CD4-positive, alpha-beta T cell treated with Interleukin-4 for 4 hours (primary cell): ENCODE measurements around the gene HMGXB3.
A peak's percentile ranks its signal among the peaks of the same experiment; 100 is the strongest.
"Not testable (repeated sequence)": the region's sequence is repeated elsewhere in the genome, so short reads cannot be mapped to it uniquely, and the experiment has no call there.

Experiments
- DNase-seq: peaks from one replicate; pipeline ENCODE4 v3.0.0-alpha.2; 2020

Gene HMGXB3

DNA sequence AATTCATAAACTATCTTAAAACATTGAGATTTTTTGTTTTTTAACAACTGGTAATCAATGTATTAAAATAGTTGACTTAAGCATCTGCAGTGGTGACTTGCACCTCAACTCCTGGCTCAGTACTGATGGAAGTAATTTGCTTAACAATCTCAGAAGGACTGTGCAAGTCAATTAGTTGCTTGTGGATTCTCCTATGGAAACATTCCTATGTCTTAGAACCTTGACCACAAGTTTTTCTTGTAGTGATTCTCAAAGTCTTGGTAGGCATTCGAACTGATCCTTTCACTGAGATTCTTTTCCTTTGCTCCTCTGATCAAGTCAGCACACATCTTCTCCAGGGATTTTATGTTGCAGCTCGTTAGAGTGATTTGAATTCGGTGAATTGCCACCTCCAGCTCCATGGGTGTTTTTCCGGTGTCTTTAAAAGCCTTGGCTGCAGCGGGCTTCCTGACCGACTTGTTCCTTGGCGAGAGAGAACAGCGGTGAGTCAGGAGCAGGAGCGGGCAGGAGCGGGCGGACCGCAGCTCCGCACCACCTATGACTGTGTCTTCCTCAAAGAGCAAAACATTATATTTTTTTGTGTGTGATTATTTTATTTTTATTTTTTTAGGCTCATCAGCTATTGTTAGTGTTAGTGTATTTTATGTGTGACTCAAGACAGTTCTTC is 21.1 kb downstream of the HMGXB3 start:
- DNase-seq, result no peak

DNA sequence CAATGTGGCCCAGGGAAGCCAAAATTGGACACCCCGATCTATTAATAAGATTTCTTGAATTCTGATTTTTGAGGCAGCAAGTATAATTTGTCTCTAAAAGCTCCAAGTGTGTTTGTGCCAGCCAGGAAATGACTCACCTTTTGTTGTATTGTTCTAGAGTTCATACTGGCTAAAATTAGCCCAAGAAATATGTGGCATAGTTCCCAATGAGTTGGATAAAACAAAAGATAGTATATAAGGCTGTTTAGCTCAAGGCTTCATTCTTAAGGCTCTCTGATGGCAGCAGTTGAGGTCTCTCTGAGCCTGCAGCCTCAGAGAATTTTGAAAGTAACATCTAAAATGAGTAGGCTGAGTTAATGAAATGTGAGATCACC is 21.6 kb downstream of the HMGXB3 start:
- no peak for DNase-seq

DNA sequence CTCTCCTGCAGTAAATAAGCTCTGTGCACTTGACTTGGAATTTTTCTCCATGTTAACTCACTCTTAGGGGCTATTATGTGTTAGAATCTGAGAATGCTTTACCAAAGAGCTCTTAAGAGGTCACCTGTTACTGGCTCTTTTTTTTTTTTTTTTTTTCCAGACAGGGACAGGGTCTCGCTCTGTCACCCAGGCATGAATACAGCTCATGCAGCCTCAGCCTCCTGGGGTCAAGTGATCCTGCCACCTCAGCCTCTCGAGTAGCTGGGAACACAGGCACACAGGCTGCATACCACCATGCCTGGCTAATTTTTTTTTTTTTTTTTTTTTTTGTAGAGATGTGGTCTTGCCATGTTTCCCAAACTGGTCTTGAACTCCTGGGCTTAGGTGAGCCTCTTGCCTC is 22.1 kb downstream of the HMGXB3 start:
- DNase-seq, result no peak

DNA sequence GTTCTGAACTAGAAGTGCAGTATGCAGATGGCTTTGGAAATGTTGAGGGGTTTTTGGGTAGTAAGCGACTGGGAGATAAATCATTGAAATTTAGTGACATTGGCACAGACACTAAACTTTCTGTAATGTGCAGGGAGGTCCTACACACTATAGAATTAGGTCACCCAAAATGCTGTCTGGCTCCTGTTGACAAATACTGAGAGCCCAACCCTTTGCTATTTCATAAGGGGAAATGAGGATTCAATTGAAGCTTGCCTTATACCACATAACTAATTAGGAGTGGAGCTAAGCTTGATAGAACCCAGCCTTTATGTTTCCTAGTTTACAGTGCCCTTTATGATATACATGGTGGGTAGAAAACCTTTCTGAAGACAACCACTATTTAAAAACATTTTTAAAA is 22.6 kb downstream of the HMGXB3 start:
- no peak for DNase-seq

DNA sequence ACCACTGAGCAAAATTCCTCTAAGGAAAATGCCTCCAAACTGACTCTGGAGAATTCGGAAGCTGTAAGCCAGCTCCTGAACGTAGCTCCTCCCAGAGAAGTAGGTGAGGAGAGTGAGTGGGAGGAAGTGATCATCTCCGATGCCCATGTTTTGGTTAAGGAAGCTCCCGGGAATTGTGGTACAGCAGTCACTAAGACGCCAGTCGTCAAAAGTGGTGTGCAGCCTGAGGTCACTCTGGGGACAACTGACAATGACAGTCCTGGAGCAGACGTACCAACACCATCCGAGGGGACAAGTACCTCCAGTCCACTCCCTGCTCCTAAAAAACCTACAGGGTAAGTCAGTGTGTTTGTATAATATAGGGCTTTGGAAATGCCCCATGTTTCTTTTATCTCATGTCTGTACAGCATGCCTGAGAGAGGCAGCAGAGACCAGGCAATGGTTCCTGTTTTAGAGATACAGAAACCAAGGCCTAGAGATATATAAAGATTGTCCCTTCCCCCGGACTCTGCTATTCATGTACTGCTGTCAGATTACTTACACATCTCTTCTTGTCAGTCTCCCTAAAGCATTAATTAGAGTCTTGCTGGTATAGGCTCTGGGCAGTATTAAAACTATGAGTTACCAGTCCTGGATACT is 23.9 kb downstream of the HMGXB3 start:
- DNase-seq, result no peak

DNA sequence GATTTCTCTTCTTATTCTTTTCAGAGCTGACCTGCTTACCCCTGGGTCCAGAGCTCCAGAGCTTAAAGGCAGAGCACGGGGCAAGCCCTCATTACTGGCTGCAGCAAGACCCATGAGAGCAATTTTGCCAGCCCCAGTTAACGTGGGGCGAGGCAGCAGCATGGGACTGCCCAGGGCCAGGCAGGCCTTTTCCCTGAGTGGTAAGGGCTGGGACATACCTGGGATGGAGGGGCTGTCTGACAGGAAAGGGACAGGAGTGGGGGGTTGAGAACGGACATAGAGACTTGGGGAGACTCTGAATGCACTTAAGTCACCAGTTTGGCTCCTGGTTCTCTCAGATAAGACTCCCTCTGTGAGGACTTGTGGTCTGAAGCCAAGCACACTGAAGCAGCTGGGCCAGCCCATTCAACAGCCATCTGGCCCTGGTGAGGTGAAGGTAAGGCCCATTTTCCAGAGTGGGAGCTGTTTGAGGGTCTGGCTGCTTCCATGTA is 26.2 kb downstream of the HMGXB3 start:
- DNase-seq, result no peak

DNA sequence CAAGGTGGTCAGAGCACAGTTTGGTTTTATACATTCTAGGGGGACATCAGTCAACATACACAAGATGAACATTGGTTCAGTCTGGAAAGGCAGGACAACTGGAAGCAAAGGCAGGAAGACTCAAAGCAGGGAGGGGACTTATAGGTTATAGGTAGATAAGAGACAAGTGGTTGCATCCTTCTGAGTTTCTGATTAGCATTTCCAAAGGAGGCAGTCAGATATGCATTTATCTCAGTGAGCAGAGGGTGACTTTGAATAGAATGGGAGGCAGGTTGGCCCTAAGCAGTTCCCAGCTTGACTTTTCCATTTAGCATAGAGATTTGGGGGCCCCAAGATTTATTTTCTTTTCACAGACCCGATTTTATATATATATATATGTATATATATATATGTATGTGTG is 27.5 kb downstream of the HMGXB3 start:
- DNase-seq, result not testable (repeated sequence)

DNA sequence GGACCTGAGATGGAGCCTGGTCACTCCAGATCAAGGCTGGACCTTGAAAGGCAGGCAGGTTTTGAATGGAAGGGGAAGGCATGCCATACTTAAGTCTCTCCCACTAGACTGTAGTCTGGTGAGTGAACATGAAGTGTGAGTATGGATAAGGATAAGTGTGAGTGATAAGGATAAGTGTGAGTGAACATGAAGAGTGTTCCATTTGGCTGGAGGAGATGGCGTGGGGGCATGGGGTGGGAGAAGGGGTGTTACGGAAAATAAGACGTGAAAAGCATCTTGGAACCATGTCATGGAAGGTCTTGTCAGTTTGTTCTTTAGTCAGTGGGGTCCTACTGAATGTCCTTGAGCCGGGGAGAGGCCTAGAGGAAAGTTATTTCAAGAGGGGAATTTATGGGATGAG is 32.8 kb downstream of the HMGXB3 start:
- DNase-seq, result no peak

DNA sequence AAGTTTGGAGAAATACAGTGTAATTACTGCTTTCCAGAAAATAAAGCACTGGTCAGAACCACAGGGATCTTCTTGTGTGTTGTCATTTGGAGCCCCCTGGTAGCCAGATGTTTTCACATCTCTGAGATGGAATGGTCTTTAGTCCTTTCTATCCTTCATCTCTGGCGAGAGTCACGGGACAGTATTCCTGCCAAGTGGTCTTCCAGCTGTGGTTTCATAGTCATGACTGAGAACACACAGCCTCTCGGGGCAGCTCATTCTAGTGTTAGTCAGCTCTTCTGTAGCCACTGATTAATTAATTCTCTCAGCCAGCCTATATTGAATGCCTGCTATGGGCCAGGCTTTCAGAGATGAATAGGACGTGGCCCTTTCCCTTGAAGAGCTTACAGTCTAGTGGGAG is 34.1 kb downstream of the HMGXB3 start:
- no peak for DNase-seq

DNA sequence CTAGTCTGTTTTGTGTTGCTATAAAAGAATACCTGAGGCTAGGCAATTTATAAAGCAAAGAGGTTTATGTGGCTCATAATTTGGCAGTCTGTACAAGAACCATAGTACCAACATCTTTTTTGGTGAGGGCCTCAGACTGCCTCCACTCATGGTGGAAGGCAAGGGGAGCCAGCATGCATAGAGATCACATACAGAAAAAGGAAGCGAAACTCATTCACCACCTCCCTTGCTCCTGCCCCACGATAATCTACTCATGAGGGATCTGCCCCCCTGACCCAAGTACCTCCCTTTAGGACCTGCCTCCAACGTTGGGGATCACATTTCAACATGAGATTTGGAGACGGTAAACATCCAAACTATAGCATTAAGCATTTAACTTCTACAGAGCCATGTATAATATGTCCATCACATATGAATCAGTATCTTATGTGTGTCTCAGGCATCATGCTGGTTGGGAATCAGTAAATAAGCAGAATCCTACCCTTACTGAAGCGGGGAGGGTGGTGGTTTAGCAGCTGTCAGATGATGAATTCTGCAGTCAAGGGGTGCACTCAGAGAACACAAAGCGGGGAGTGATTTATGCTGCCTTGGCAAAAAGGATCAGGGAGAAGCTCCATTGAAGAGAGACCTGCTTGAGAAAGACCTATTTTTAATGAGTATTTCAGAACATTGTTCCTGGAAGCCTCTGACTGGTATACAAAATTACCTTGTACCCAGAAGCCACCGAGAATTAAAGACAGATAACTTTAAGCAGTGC is 34.8 kb downstream of the HMGXB3 start:
- DNase-seq, result no peak

DNA sequence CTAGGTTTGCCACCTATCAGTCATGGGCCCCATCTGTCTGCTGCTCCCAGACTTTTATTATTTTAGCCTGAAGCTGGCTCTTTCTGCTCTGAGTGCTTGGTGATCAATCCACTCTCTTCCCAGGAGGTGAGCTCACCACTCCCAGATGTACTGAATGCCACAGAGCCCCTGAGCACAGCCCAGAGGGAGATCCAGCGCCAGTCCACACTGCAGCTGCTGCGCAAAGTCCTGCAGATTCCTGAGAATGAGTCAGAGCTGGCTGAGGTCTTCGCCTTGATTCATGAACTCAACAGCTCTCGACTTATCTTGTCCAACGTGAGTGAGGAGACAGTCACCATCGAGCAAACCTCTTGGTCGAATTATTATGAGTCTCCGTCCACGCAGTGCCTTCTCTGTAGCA is 36.0 kb downstream of the HMGXB3 start:
- no peak for DNase-seq

DNA sequence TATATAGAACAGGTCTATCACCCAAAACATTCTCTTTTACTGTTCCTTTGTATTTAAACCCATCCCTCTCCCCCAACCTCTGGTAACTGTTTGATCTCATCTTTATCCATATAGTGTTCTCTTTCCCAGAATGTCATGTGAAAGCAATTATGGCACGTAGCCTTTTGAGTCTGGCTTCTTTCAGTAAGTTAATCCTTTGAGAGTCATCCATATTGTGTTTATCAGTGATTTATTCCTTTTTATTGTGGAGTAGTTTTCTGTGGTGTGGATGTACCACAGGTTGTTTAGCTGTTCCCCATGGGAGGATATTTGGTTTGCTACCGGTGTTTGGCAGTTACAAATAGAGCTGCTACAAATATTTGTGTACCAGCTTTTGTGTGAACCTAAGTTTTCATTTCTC is 38.0 kb downstream of the HMGXB3 start:
- no peak for DNase-seq

DNA sequence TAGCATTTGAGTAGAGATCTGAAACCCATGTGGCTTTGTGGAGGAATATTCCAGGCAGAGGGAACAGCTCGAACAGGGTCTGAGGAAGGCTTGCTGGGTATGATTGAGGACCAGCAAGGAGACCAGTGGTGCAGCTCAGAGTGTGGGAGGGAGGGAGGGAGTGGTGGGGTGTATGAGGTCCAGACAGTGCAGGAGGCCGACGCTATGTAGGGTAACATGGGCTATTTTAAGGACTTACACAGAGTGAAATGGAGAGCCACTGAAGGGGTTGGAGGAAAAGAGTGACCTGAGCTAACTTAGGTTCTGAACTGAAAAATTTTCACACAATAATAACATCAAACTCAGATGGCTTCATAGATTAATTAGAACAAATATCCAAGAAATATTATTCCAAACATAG is 41.9 kb downstream of the HMGXB3 start:
- DNase-seq, result no peak

DNA sequence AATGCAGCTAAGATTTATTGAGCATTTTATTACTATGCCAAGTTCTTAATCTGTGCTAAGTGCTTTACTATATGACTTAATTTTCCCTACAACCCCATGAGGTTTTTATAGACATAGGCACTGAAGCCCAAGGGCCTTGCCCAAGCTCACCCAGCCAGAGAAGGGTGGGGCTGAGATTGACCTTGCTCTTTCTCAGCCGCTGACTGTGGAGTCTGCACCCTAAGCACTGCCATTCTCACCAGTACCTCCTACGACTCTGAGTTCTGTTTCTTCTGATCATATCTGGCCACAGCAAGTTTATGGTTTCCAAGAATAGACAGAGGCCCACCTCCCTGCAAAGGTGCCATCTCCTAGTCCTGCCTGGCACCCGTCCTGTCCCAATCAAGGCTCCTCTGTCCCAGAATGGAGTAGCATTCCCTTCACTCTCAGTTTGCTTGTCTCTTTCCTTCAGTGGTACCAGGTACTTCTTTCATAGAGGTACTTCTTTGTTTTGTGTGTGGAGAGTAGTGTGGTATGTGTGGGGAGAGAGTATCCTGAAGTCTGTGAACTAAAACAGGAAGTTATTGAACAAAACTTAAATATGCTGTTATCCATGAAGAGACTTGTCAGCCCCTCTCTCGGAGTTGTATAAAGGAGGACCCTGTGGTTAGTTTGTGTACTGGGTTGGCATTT is 43.3 kb downstream of the HMGXB3 start:
- no peak for DNase-seq

DNA sequence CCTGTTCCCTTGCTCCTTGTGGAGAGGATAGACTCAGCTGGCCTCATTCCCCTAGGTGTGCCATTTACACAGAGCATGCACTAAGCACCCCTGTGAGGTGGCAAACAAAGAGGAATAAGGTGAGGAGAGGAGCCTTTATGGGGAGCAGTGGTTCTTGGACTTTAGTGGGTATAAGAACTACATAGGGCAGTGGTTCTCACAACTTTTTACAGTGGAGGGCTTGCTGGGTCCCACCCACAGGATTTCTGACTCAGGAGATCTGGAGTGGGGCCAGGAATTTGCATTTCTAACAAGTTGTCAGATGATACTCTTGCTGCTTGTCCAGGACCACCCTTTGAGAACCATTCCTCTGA is 43.8 kb downstream of the HMGXB3 start:
- DNase-seq, result no peak

DNA sequence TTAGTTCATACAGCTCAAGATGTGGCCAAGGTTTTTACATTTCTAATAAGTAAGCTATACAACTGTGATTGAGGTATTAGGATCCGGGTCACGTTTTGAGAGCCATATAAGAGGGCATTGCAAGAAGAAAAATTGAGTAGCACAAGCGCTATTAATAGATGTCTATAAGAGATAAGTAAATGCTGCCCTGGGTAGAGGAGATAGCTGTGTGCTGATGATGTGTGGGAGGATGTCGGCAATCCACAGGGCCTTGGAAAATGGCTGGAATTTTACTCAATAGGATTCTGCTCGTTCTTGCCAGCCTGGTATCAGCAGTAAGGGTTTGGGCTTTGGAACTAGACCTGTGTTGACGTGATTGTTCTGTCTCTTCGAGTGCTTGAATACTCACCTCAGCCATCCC is 44.2 kb downstream of the HMGXB3 start:
- no peak for DNase-seq

DNA sequence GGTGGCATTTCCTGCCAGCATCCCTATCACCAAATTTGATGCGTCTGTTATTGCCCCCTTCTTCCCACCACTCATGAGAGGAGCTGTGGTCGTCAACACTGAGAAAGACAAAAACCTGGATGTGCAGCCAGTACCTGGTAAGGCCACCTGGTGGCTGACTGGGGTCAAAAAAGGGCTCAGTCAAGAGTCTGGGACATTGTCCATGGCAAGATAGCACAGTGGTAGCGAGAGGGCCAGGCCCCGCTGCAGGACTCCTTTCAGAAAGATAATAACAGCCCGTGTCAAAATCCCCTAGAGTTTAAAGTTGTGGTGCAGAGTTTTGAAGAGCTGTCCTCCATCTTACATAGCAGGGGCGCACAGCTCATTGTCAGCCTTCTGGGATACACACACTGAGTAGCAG is 45.0 kb downstream of the HMGXB3 start:
- DNase-seq, result no peak

DNA sequence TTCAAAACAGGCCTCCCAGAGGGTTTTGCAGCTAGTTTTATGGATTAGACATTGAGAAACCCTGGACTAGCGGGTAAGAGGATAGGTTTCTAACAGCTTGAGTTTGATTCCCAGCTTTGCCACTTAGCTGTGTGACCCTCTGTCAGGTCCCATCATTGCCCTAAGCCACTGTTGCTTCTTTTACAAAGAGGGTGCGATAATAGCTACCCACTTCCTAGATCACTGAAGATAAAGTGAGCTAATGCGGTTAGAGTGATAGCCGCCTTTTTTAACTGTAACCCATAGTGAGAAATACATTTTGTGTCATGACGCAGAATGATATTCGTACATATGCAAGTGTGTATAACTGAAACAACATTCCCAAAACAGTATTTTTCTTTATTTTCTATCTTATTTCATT is 45.5 kb downstream of the HMGXB3 start:
- peak; percentile 48 for DNase-seq

DNA sequence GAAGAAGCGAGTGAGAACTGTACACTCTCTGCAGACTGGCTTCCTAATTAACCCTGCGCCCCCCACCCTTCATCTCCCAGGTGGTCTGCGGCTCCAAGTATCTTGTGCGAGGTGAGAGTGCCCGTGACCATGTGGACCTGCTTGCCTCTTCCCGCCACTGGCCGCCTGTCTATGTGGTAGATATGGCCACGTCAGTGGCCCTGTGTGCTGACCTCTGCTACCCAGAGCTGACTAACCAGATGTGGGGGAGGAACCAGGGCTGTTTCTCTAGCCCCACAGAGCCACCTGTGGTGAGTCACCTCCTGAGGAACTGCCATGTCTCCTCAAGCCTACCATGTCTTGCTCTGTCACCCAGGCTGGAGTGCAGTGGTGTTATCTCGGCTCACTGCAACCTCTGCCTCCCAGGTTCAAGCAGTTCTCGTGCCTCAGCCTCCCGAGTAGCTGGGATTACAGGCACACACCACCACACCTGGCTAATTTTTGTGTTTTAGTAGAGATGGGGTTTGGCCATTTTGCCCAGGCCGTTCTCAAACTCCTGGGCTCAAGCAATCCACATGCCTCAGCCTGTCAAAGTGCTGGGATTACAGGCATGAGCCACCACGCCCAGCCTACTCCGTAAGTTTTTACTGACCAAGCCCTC is 49.8 kb downstream of the HMGXB3 start:
- DNase-seq, result not testable (repeated sequence)

DNA sequence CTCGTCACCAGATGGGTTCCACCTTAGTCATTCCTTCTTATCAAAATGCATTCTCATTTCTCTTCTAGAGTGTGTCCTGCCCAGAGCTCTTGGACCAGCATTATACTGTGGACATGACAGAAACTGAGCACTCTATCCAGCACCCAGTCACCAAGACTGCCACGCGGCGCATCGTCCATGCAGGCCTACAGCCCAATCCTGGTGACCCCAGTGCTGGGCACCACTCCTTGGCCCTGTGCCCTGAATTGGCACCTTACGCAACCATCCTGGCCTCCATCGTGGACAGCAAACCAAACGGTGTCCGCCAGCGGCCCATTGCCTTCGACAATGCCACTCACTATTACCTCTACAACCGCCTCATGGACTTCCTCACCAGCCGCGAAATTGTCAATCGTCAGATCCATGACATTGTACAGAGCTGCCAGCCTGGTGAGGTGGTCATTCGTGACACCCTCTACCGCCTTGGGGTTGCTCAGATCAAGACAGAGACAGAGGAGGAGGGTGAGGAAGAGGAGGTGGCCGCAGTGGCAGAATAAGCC is 51.2 kb downstream of the HMGXB3 start:
- no peak for DNase-seq

DNA sequence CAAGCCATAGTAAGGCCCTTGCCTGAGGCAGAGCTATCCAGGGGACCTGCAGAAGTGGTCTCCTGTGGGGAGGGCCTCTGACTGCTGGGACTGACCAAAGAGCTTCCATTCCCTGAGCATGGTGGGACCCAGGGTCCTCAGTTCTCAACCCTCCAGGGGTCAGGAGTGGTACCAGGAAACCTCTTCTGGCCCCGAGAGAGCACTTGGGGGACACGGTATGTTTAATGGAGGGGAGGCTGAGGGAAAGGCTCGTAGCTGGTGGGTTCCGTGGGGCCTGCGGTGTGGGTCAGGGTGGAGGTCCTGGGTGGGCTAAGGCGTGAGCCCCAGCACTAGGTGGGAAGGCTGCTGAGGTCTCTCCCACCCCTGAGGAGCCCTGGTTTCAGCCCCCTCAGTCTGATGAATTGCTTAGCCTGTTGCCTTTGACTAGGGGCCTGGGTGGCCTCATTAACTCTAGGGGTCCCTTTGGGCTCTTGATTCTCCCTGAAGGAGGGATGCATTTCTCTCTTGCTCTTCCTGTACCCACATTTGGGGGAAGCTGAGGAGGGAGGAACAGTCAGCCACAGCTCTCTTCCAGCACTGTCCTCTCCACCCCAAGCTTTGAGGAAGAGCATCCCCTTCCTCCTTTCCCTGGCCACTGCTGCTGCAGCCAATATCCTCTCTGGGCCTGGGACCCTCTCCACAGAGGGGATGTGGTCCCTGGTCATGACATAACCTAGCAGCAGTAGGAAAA is 51.9 kb downstream of the HMGXB3 start:
- no peak for DNase-seq
